Measurements from ENCODE around the gene ZC3H8.

- TF ChIP-seq, protein P1, sequence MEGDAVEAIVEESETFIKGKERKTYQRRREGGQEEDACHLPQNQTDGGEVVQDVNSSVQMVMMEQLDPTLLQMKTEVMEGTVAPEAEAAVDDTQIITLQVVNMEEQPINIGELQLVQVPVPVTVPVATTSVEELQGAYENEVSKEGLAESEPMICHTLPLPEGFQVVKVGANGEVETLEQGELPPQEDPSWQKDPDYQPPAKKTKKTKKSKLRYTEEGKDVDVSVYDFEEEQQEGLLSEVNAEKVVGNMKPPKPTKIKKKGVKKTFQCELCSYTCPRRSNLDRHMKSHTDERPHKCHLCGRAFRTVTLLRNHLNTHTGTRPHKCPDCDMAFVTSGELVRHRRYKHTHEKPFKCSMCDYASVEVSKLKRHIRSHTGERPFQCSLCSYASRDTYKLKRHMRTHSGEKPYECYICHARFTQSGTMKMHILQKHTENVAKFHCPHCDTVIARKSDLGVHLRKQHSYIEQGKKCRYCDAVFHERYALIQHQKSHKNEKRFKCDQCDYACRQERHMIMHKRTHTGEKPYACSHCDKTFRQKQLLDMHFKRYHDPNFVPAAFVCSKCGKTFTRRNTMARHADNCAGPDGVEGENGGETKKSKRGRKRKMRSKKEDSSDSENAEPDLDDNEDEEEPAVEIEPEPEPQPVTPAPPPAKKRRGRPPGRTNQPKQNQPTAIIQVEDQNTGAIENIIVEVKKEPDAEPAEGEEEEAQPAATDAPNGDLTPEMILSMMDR (IDR thresholded peaks at IDR 0.05): no peak
- TF ChIP-seq JUN (IDR thresholded peaks at IDR 0.05) (no peak), EP300 (IDR thresholded peaks at IDR 0.05) (no peak), RAD21 (conservative IDR thresholded peaks at IDR 0.05 in 1 of 2, IDR thresholded peaks at IDR 0.05 in 1 of 2) (no peak), CEBPB (IDR thresholded peaks at IDR 0.05) (no peak), MAFK (IDR thresholded peaks at IDR 0.05; ENCODE audit: partially characterized antibody) (peak; percentile 23)
- TF ChIP-seq, protein P2, sequence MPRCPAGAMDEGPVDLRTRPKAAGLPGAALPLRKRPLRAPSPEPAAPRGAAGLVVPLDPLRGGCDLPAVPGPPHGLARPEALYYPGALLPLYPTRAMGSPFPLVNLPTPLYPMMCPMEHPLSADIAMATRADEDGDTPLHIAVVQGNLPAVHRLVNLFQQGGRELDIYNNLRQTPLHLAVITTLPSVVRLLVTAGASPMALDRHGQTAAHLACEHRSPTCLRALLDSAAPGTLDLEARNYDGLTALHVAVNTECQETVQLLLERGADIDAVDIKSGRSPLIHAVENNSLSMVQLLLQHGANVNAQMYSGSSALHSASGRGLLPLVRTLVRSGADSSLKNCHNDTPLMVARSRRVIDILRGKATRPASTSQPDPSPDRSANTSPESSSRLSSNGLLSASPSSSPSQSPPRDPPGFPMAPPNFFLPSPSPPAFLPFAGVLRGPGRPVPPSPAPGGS (IDR thresholded peaks at IDR 0.05): no peak
Observed at GRCh38 chr2:112257575-112257974, 2.7 kb upstream of the ZC3H8 start.

Measured in A549 (cell line).